ENCODE measurements around the gene ZNF710.

DNA sequence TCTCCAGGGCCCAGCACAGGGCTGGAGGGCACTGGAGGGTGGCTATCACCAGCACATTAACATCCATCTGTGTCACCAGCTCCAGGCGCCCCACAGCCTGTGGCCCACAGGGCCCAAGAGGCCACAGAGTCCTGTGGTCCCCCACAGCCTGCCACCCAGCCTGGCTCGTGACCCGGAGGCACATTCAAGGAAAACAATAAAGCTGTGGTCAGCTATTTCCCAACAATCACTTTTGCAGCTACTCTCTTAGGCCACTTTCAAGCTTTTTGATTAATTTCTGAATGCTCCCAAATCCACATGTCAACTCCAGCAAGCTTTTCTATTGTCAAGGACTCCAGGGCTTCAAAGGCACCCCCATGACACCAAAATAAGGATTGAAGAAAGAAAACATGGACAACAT lies 84.4 kb downstream of the ZNF710 start:
- TF ChIP-seq POLR2A (IDR thresholded peaks at IDR 0.05; ENCODE audit: low read length), result no peak
- TF ChIP-seq GATA1 (IDR thresholded peaks at IDR 0.05; ENCODE audit: low read depth, low read length), result no peak

Data from erythroblast (primary cell).